ENCODE measurements around the gene MFN2.
A peak's percentile ranks its signal among the peaks of the same experiment; 100 is the strongest.

The MFN2 gene

DNA sequence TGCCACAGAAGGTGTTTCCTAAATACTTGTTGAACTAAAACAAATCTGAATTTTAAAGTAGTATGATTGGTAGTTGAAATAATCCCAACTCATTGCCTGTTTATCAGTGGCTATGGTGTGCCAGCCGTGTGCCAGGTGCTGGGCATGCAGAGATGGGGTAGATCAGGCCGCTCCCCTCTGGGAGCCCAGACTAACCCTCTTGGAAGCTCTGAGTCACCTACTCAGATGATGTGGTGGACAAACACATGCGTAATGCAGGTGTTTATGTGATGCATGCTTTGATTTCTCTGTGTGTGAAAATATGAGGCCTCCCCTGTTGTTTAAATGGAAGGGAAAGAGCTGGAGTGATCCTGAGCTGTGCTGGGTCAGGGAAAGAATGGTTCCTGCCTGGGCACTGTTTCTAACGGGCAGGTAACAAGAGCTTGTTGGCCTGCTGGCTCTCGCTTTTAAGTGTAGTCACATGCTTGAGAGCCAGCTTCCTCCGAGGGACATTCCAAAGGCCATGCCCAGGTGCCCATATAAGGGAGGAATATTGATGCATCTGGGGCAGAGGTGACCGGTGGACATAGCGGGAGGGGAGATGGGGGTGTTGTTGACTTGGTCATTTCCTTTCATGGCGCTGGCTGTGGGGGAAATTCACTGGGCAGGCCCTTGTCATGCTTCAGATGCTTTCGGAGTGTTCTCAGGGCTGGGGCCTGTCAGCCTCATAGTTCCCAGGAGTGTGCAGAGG lies 10.2 kb downstream of the MFN2 start:
- TF ChIP-seq, protein P1, sequence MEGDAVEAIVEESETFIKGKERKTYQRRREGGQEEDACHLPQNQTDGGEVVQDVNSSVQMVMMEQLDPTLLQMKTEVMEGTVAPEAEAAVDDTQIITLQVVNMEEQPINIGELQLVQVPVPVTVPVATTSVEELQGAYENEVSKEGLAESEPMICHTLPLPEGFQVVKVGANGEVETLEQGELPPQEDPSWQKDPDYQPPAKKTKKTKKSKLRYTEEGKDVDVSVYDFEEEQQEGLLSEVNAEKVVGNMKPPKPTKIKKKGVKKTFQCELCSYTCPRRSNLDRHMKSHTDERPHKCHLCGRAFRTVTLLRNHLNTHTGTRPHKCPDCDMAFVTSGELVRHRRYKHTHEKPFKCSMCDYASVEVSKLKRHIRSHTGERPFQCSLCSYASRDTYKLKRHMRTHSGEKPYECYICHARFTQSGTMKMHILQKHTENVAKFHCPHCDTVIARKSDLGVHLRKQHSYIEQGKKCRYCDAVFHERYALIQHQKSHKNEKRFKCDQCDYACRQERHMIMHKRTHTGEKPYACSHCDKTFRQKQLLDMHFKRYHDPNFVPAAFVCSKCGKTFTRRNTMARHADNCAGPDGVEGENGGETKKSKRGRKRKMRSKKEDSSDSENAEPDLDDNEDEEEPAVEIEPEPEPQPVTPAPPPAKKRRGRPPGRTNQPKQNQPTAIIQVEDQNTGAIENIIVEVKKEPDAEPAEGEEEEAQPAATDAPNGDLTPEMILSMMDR (IDR thresholded peaks at IDR 0.05; ENCODE audit: borderline replicate concordance, control extremely low read depth, extremely low read depth, insufficient read depth, missing control alignments), result no peak
- in situ Hi-C loops (cut with MboI; ENCODE audit: low sequenced_read_pairs, unreplicated experiment), result no loop called here
- DNase-seq (ENCODE audit: low spot score), result no peak

DNA sequence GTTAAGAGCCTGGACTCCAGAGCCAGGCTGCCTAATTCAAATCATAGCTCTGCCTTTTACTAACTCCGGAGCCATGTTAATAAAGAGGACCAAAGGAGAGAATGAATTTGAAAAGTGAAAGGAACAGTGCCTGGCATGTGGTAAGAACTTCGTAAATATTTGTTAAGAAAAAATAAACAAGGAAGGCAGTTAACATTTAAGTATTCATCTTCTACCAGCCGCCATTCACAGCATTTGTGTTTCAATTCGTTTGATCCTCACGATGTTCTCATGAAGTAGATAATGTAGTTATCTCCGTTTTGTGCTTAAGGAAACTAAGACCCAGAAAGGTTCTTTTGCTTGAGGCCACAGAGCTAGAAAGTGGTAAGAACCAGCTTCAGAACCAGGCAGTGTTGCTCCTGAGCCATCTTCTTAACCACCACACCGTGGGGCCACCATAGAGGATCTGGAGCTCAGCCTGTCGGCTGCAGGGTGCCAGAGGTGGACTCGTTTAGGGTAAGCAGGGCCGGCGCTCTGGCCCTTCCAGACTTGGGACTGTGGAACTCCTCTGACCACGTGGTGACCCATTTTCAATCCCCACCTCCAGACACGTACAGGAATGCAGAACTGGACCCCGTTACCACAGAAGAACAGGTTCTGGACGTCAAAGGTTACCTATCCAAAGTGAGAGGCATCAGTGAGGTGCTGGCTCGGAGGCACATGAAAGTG lies 11.9 kb downstream of the MFN2 start:
- in situ Hi-C loops (cut with MboI; ENCODE audit: low sequenced_read_pairs, unreplicated experiment), result no loop called here

DNA sequence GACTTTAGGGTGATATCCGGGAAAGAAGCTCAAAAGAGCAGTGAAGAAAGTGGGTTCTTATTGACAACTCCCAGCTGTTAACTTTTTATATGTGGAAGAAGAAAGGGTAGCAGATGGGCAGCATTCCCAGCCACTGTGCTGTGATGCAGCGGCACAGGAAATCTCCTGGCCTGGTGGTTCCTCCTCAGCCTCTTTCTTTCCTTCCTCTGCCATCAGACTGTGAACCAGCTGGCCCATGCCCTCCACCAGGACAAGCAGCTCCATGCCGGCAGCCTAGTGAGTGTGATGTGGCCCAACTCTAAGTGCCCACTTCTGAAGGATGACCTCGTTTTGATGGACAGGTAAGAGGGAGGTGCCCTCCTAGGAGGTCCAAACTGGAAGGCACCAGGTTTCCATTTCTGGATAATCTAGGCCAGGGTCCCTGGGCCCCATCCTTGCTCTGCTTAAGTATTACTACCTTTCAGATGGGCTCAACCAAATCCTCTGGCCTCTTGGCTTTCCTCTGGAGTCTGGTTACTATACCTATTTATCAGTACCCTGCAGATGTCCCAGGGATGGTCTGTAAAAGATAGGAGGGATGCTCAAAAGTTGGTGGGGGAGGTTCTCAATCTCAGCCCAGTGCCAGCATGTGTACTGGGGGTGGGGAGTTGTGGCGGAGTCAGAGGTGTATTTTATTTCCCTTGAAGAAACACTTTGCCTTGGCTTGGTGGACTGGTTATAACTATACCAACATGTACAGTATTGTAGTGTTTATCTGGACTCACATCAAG lies 17.0 kb downstream of the MFN2 start:
- TF ChIP-seq, protein P1 (IDR thresholded peaks at IDR 0.05; ENCODE audit: borderline replicate concordance, control extremely low read depth, extremely low read depth, insufficient read depth, missing control alignments), result no peak
- DNase-seq (ENCODE audit: low spot score), result no peak
- in situ Hi-C loops (cut with MboI; ENCODE audit: low sequenced_read_pairs, unreplicated experiment), result no loop called here

More for the DNA sequence above, 11.9 kb downstream of the MFN2 start:
- TF ChIP-seq, protein P1 (IDR thresholded peaks at IDR 0.05; ENCODE audit: borderline replicate concordance, control extremely low read depth, extremely low read depth, insufficient read depth, missing control alignments), result no peak
- no peak for DNase-seq (ENCODE audit: low spot score)

DNA sequence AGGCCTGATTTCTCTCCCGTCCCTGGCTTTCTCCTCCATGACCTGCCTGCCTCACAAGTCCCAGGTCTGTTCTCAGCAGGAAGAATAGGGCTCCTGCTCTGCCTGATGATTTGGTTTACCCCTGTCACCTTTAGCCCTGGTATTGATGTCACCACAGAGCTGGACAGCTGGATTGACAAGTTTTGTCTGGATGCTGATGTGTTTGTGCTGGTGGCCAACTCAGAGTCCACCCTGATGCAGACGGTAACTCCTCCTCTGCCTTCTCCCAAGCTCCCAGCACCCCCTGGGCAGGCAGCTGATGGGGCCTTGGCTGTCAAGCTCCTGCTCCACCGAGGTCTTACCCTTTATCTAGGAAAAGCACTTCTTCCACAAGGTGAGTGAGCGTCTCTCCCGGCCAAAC lies 18.4 kb downstream of the MFN2 start:
- in situ Hi-C loops (cut with MboI; ENCODE audit: low sequenced_read_pairs, unreplicated experiment), result no loop called here
- TF ChIP-seq, protein P1 (IDR thresholded peaks at IDR 0.05; ENCODE audit: borderline replicate concordance, control extremely low read depth, extremely low read depth, insufficient read depth, missing control alignments), result no peak
- no peak for DNase-seq (ENCODE audit: low spot score)

DNA sequence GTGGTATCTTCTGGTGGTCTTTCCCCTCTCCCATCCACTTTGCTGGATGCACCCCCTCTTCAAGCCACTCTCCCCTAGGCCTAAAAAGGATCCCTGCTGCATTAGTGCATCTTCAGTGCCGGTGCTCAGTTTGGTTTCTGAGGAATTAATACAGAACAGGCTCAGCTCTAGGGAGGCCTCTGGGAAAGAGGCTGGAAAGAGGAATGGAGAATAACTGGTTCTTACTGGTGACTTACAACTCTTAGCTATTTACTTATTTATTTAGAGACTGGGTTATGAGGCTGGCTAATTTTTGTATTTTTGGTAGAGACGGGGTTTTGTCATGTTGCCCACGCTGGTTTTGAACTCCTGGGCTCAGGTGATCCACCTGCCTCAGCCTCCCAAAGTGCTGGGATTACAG lies 19.0 kb downstream of the MFN2 start:
- TF ChIP-seq, protein P1 (IDR thresholded peaks at IDR 0.05; ENCODE audit: borderline replicate concordance, control extremely low read depth, extremely low read depth, insufficient read depth, missing control alignments), result no peak
- in situ Hi-C loops (cut with MboI; ENCODE audit: low sequenced_read_pairs, unreplicated experiment), result no loop called here

DNA sequence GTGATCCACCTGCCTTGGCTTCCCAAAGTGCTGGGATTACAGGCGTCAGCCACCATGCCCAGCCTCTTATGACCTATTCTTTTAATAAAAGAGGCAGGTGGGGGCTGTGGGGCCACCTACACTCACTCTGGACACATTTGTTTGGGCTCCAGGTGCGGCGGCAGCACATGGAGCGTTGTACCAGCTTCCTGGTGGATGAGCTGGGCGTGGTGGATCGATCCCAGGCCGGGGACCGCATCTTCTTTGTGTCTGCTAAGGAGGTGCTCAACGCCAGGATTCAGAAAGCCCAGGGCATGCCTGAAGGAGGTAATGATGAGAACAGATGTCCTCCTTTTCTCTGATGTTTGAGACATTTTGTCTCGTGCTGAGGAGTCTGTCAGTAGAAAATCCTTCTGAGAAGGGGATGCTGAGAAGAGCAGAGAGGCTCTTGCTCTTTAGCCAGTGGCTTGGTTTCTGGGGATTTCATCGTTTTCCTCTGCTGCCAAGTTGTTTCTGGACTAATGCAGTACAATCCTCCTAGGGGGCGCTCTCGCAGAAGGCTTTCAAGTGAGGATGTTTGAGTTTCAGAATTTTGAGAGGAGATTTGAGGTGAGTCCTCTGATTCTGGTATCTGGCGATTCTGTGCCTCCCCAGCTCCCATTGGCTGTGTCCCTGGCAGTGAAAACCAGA lies 21.1 kb downstream of the MFN2 start:
- DNase-seq (ENCODE audit: low spot score), result peak; percentile 61

More for the DNA sequence above, 19.0 kb downstream of the MFN2 start:
- DNase-seq (ENCODE audit: low spot score), result no peak

More for the DNA sequence above, 21.1 kb downstream of the MFN2 start:
- in situ Hi-C loops (cut with MboI; ENCODE audit: low sequenced_read_pairs, unreplicated experiment), result no loop called here
- TF ChIP-seq, protein P1 (IDR thresholded peaks at IDR 0.05; ENCODE audit: borderline replicate concordance, control extremely low read depth, extremely low read depth, insufficient read depth, missing control alignments), result peak; percentile 54

All from GM13976 (cell line).